SIG-M5 (cell line): ENCODE measurements around the gene CUL4B.
"Not testable (repeated sequence)": the region's sequence is repeated elsewhere in the genome, so short reads cannot be mapped to it uniquely, and the experiment has no call there.

ENCODE experiments used
- DNase-seq: peaks from one replicate; lab custom pipeline; 2025; lab: John Stamatoyannopoulos, UW

Gene CUL4B

GRCh38 chrX:120560842-120561633 is at the start of gene CUL4B:
CUL4B (minus strand) TSS chrX:120560962; CDS start chrX:120560638, 324 bp downstream.
- peak; percentile 45 for DNase-seq

DNA sequence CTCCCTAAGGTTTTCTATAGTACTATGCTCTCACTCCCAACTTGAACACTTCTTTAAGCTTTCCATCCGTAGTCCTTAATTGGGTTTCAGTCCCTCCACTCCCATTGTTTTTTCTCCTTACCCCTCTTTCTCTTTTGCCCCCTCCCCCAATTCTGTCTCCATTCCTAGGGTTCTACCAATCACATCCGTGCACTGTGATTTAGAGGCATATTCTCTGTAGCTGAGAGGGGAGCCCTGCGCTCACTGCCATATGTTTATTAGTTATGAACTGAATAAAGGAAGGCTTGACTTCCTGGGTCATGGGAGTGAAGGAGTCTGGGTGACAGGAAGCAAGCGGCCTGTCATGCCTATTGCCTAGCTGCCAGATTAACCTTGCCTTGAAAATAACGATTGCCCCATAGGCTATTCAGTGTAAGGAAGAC is 43.6 kb upstream of the CUL4B start:
- DNase-seq = no peak

DNA sequence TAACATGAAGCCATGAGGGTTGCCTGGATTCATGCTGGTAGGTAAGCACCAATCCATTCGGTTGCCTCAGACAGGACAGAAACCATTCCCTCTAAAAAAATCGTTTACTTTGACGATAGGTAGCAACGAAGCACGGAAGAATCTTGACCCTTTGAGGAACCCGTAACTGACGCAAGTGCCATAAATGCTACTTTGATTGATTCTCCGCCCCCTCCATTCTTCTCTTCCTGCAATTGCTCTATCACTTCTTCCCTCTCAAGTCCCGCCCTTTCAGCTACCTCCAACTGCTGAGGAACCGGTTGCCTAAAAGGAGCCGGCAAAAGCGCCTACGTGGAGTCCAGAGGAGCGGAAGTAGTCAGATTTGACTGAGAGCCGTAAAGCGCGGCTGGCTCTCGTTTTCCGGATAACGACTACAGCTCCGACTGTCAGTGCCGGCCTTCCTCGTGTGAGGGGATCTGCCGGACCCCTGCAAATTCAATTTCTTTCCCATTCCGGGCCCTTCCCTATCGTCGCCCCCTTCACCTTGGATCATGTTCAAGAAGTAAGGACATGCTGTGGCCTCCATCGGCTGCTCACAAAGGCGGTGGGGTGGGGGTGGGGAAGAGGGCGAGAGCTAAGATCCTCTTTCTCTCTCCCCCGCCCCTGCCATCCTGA is 43.1 kb upstream of the CUL4B start, which contains the start of gene MCTS1:
Gene MCTS1 (plus strand): TSS at position 395 of the 654 bp plus-strand sequence. CDS start 136 bp downstream, at position 531.
- peak; percentile 84 for DNase-seq

- no peak for DNase-seq
These were observed 24.9 kb upstream of the CUL4B start for GRCh38 chrX:120585702-120586101.

DNA sequence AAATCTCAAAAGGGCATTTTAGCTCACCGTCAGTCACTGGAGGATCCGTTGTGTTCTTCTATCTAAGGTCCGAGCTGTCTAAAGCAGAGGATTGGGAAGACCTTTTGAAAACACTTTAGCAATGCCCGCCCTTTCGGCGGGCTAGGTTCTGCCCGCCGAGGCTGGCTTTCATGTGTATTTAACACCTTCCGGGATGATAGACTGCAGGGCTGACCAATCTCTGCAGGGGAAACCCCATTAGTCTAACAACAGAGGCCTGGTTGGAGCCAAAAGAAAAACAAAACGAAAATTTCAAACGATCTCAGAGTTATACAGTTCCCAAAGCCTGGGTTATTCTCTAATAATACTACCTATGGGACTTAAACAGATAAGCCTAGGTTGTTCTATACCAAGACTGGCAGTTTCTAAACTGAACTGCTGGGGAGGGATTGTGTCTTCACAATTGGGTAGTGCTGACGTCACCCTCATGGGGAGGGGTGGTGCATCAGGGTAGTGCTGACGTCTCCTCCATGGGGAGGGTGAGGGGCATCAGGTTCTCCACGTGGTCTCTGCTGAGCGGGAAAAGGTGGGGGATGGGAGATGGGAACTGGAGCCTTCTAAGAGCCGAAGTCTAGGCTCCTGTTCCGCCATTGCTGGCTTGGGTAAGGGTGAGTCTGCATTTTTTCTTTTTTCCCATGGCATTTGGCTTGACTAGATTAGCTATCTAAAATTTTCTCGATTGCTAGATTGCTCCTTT is 14.8 kb upstream of the CUL4B start:
- DNase-seq = no peak

GRCh38 chrX:120573806-120574205 is 13.0 kb upstream of the CUL4B start:
- not testable (repeated sequence) for DNase-seq

GRCh38 chrX:120570011-120570600 is 9.3 kb upstream of the CUL4B start:
- DNase-seq = no peak

- no peak for DNase-seq
These were observed 7.8 kb upstream of the CUL4B start for GRCh38 chrX:120568609-120569008.

- DNase-seq = no peak
These were observed 7.3 kb upstream of the CUL4B start for GRCh38 chrX:120568035-120568434.

DNA sequence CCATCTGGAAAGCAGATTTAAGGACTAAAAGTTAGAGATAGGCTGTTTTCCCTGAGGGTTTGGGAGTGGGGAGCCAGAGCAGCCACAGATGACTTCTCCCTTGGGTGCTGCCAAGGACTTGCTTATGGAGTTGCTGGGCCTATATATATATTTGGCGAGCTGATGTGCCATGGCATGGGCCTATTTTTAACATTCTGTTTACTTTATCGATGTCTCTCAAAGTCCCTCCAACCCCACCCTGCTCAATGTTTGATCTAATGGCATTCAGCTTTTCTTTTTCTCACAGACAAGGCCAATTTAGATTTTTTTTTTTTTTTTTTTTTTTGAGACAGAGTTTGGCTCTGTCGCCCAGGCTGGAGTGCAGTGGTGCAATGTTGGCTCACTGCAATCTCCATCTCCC is 6.1 kb upstream of the CUL4B start:
- DNase-seq = no peak

- no peak for DNase-seq
These were observed 4.2 kb upstream of the CUL4B start for GRCh38 chrX:120564925-120565324.

DNA sequence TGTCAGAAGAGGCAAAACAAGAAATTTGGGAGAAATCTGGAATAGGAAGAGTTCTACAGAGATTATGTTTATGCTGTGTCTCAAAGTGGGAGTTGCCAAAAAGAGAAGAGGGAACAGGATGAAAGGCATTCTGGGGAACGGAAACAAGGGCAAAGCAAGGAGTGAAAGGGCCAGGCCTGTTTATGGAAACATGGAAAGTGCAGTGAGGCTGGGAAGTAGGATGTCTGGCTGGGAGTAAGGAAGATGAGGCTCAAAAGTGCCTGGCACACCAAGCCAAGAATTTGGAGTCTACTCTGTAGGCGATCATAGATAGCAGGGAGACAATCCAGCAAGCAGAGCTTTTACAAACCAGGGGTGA is 1.8 kb upstream of the CUL4B start:
- DNase-seq = no peak

- no peak for DNase-seq
These were observed 1.1 kb upstream of the CUL4B start for GRCh38 chrX:120561634-120562568.

DNA sequence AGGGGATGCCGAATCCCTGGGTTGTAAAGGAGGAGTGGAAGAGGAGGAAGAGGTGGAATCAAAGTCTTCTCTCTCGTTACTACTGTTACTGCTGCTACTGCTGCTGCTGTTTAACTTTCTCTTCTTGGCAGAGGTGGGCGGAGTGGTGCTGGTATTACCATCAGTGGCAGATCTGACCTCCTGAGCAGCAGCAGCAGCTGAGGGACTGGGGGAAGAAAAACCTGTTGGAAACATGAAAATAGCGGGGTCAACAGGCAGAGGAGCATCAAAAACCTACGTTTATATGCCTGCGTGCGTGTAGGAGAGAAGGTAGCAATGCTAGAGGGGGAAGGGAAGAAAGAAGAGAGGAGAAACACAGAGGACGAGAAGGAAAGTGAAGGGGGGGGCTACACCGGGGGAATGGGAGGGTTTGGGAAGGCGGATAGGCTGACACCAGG is 339 bp downstream of the CUL4B start:
- DNase-seq = no peak

DNA sequence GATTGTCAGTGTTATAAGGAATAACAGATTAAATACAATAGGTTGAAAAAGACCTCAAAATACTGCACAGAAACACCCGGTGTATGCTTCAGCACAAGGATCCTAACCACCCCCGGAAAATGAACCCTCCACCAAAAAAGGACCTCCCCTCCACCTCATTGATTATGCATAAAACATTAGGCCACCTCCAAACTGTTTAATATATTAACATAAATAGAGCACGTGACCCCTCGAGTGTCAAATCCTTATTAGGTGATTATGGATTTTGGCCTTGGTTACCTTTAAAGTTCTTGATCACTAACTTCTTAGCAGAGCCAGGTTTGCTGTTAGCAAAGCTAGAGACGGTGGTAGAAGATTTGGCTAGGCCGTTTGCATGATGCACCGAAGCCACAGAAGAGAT is 958 bp downstream of the CUL4B start:
- no peak for DNase-seq

GRCh38 chrX:120556251-120556650 is 4.5 kb downstream of the CUL4B start:
- DNase-seq = no peak

GRCh38 chrX:120549483-120550452 is 11.0 kb downstream of the CUL4B start:
- no peak for DNase-seq

DNA sequence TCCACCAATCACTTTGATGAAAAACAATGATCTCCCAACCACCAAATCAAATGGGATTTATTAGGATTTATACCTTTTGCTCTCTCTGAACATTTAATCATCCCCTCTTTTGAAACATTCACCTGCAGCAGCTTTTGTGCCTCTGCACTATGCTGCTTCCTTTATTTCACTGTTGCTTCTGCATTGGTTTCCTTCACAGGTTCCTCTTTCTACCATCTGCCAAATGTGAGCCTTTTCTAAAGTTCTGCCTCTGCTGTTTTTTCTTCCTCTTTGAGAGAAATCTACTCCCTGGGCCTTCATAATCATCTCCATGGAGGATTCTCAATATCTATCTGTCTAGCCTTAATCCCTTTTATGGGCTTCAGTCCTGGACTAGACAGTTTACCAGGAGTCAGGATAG is 24.7 kb downstream of the CUL4B start:
- peak; percentile 14 for DNase-seq

DNA sequence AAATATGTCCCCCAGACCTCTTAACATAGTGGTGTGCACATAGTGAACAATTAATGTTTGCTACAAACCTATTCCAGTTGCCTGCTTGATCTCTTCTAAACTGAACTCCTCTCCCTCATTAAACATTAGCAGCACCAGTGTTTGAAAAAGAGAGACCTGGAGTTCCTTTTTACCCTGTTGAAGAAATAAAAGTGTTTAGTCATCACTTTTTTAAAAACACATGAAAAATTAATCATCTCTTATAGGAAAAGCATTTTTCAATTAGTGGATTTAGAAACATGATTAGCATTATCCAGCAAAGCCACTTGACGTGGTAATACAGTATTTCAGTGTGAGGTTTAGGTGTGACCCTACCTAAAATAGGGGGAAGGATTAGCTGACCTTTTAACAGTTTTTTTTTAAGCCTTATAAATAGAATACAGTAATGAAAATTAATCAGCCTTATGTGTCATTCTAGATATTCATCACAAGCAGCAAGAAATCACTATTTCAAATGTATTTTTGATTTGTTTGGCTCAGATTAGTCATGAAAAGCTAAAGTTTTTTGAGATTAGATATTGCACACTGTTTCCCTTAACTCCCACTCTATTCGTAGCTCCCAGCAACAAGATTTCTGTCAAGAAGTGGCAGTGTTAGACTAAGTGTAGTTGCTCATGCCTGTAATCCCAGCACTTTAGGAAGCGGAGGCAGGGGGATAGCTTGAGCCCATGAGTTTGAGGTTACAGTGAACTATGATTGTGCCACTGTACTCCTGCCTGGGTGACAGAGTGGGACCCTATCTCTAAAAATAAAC is 26.2 kb downstream of the CUL4B start:
- no peak for DNase-seq
